Astrocyte (in vitro differentiated cells and primary cell): ENCODE results near the gene THOC5.

Experiments used
- CTCF ChIP-seq: IDR thresholded peaks from 2 replicates; pipeline ENCODE4 v1.5.1; 2011; ENCODE audit warnings: low read depth, mild to moderate bottlenecking, inconsistent platforms, low read length, moderate library complexity; ENCODE audit not compliant: insufficient read depth
- EZH2 ChIP-seq: IDR thresholded peaks from 2 replicates; pipeline ENCODE4 v1.6.1; 2012; ENCODE audit warnings: mild to moderate bottlenecking, low read length, inconsistent platforms; ENCODE audit not compliant: insufficient read depth

- TF ChIP-seq CTCF (no peak), EZH2 (no peak)
Measured at GRCh38 chr22:29559853-29560252, 6.3 kb upstream of the THOC5 start.
